Mucosa of stomach (tissue), 1 donor: ENCODE data around the gene OLFML1.
A peak's percentile ranks its signal among the peaks of the same experiment; 100 is the strongest.

ENCODE experiments used
- H3K27me3 ChIP-seq: one replicate; pipeline ENCODE4 v1.7.0; 2013; ENCODE audit warnings: mild to moderate bottlenecking, low read length; ENCODE audit not compliant: control insufficient read depth, insufficient read depth
- H3K36me3 ChIP-seq: one replicate; pipeline ENCODE4 v1.7.0; 2013; ENCODE audit warnings: low read length; ENCODE audit not compliant: control insufficient read depth, insufficient read depth
- H3K4me1 ChIP-seq: one replicate; pipeline ENCODE4 v1.7.0; 2013; ENCODE audit warnings: mild to moderate bottlenecking, low read length; ENCODE audit not compliant: control insufficient read depth, insufficient read depth
- H3K4me3 ChIP-seq: one replicate; pipeline ENCODE4 v1.7.0; 2013; ENCODE audit warnings: low read length
- H3K9ac ChIP-seq: one replicate; pipeline ENCODE4 v1.7.0; 2013; ENCODE audit warnings: mild to moderate bottlenecking, low read length, moderate library complexity
- H3K9me3 ChIP-seq: one replicate; pipeline ENCODE4 v1.7.0; 2013; ENCODE audit warnings: mild to moderate bottlenecking, low read length, moderate library complexity; ENCODE audit not compliant: control insufficient read depth
- donor health status: Pancreatic carcinoma.

The OLFML1 gene

GRCh38 chr11:7499081-7499480 lies 13.8 kb downstream of the OLFML1 start:
- Histone ChIP-seq H3K27me3 (no peaks in the 10 kb centered on the region), H3K4me1 (peaks cover 6% of the 10 kb centered on the region), H3K9ac (no peak overlapping the region), H3K4me3 (no peak overlapping the region), H3K36me3 (no peaks in the 10 kb centered on the region), H3K9me3 (no peaks in the 10 kb centered on the region)

DNA sequence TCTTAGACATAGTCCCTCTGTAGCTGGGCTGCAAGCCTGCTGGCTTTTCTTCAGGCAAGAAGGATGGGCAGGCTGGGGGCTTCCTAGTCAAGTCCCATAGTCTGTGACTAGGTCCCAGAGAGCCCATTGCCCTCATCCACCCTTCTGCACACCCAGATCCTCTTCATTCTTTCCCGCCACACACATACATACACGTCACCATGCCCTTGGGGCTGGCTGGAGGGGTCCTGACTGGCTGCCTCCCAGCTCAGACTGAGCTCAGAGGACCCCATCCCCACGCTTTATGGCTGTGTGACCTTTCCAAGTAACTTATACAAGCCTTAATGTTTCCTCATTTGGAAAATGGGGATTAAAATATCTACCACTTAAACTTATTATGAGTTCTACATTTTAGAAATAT lies 14.9 kb downstream of the OLFML1 start:
- no peaks in the 10 kb centered on the region for H3K27me3 ChIP-seq
- no peak overlapping the region for H3K9ac ChIP-seq
- H3K4me3 ChIP-seq: no peak overlapping the region
- H3K36me3 ChIP-seq: no peaks in the 10 kb centered on the region
- H3K4me1 ChIP-seq: no peaks in the 10 kb centered on the region
- H3K9me3 ChIP-seq: no peaks in the 10 kb centered on the region

DNA sequence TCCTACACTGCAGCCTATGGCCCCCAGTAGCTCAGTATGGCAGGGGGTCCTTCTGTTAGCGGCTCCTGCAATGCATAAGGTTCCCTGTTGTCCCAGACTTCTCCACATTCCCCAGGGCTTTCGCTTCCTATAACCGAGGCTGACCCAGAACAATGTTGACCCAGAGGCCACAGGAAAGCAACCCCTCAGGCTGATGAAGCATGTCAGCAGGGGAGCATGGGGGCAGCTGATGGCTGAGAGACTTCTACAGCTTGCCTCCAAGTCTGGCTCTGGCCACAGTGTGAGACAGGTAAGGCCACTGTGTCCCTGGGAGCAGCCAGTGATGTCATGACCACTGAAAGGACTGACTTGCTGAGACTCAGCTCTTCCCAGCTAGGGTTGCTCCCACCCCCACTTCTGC lies 15.9 kb downstream of the OLFML1 start:
- no peak overlapping the region for H3K4me3 ChIP-seq
- no peaks in the 10 kb centered on the region for H3K27me3 ChIP-seq
- no peak overlapping the region for H3K9ac ChIP-seq
- no peaks in the 10 kb centered on the region for H3K4me1 ChIP-seq
- no peaks in the 10 kb centered on the region for H3K36me3 ChIP-seq
- no peaks in the 10 kb centered on the region for H3K9me3 ChIP-seq

DNA sequence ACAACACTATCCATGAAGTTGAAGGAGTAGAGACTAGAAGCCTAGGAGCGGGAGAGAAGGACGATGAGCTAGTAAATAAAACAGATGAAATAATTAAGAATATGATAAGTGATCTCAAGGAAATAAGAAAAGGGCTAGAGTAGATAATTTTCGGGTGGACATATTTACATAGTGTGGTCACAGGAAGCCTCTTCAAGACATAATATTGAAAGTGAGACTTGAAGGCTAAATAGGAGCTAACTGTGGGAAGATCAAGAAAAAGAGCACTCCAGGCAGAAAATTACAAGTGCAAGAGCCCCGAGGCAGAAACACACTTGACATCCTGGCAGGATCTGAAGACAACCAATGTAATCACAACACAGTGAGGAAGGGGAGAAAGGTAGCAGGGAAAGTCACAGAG lies 16.6 kb downstream of the OLFML1 start:
- no peaks in the 10 kb centered on the region for H3K36me3 ChIP-seq

DNA sequence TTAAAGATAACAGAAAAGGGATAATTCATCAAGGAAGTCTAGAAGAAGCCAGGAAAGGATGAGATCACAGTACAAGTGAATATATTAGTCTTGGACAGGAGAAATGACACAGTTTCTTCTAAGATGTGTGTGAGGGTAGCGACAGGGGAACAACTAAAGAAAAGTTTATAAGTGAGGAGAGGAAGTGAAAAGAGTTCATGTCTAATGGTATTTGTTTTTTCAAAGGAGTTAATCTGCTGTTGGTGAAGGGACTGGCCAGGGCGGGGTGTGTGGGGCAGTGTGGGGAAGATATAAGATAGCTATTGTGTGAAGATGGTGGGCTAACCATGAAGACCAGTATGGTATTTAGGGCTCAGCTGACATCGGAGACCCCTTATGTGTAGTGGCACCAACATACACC lies 20.9 kb downstream of the OLFML1 start:
- Histone ChIP-seq H3K4me3 (no peak overlapping the region), H3K4me1 (peaks cover under 1% of the 10 kb centered on the region), H3K9me3 (no peaks in the 10 kb centered on the region), H3K27me3 (no peaks in the 10 kb centered on the region), H3K36me3 (no peaks in the 10 kb centered on the region), H3K9ac (no peak overlapping the region)

More for the DNA sequence above, 16.6 kb downstream of the OLFML1 start:
- H3K4me1 ChIP-seq: no peaks in the 10 kb centered on the region
- H3K4me3 ChIP-seq: no peak overlapping the region
- H3K27me3 ChIP-seq: no peaks in the 10 kb centered on the region
- H3K9me3 ChIP-seq: no peaks in the 10 kb centered on the region
- no peak overlapping the region for H3K9ac ChIP-seq

- Histone ChIP-seq H3K9me3 (no peaks in the 10 kb centered on the region), H3K4me3 (no peak overlapping the region), H3K27me3 (no peaks in the 10 kb centered on the region), H3K4me1 (peaks cover 19% of the 10 kb centered on the region), H3K36me3 (no peaks in the 10 kb centered on the region), H3K9ac (no peak overlapping the region)
Observed at GRCh38 chr11:7508087-7508486, 22.8 kb downstream of the OLFML1 start.

GRCh38 chr11:7509966-7510365 lies 24.7 kb downstream of the OLFML1 start:
- Histone ChIP-seq H3K9me3 (no peaks in the 10 kb centered on the region), H3K27me3 (peaks cover 4% of the 10 kb centered on the region), H3K9ac (no peak overlapping the region), H3K36me3 (no peaks in the 10 kb centered on the region), H3K4me1 (peaks cover 24% of the 10 kb centered on the region), H3K4me3 (no peak overlapping the region)

GRCh38 chr11:7511401-7511800 lies 26.1 kb downstream of the OLFML1 start:
- Histone ChIP-seq H3K4me1 (peaks cover 24% of the 10 kb centered on the region), H3K9ac (no peak overlapping the region), H3K4me3 (no peak overlapping the region)

DNA sequence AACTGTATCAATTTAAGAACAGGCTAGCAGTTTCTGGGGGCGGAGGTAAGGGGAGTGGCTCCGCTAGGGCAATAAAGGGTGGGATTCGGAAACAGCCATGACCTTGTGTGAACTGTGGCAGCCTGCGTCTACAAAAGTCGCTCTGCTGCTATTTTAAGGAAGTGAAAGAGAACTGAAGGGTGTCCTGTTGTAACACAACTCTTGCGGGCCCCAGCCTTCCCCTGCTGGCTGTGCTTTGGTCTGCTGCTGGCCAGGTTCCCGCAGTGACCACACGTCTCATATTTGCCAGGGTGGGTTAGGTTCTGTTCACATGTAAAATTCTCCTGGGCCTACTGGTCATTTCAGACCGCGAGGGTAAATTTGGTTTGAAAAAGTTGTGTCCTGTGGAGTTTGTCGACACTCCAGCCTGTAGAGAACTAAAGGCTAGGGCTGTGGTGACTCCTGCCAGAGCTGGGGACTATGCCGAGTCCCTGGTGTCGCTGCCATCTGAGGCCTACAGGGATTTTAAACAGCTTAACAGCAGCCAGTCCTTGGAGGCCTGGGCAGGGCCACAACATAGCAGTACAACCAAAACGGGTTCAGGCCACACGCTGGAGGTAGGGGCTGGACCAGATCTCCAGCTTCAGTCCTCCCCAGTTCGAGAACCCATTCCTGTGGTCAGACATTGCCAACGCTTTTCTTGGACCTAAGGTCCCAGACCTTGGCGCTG lies 27.4 kb downstream of the OLFML1 start:
- no peaks in the 10 kb centered on the region for H3K36me3 ChIP-seq
- peaks cover 24% of the 10 kb centered on the region for H3K4me1 ChIP-seq
- H3K4me3 ChIP-seq: peak overlapping the region; percentile 93
- H3K27me3 ChIP-seq: peaks cover 4% of the 10 kb centered on the region
- H3K9ac ChIP-seq: peak overlapping the region; percentile 79
- H3K9me3 ChIP-seq: no peaks in the 10 kb centered on the region

More at GRCh38 chr11:7511401-7511800, 26.1 kb downstream of the OLFML1 start:
- Histone ChIP-seq H3K9me3 (no peaks in the 10 kb centered on the region), H3K36me3 (no peaks in the 10 kb centered on the region), H3K27me3 (peaks cover 4% of the 10 kb centered on the region)

DNA sequence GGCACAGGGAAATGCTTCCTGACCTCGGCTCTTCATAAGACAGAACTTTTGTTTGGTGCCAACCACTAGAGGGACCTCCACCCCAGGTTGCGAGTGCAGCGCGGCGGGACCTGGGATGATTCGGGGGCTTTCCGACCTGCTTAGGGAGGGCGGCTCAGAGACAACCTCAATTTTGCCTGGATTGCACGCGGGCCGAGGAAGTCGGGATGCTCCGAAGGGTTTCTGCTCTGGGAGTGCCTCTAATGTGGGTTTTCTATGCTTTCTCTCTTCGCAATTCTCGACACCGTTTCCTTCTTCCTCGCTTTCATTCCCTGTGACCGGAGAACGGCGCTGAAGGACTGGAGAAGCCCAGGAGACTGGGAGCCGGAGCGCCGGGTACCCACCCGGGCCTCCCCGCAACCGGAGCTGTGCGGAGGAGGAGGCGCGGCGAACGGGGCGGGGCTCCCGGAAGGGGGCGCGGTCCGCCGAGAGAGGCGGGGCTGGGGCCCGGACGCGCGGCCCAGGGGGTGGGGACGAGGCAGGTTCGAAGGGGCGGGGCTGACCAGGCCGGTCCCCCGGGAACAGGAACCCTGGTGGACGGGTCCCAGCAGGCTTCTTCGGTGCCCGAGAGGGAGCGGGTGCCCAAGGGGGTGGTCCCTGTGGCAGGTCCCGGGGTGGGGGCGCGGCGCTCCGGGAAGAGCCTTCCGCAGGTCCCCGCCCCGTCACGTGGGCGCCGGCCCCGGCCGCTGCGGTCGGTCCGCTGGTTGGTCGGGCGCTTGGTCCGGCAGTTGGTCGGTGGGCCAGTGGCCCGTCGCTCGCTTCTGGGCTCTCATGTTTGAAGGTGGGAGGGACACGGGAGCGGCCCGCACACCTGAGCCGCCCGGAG lies 28.2 kb downstream of the OLFML1 start, which contains the start of gene PPFIBP2:
Gene PPFIBP2 (plus strand): TSS at position 766 of the 865 bp plus-strand sequence. CDS start 35,477 bp downstream, outside the sequence.
- Histone ChIP-seq H3K4me3 (peak within 1 kb of the TSS; percentile 93), H3K27me3 (peaks cover 4% of the 10 kb centered on the region), H3K9ac (peak within 1 kb of the TSS; percentile 79)

GRCh38 chr11:7514099-7514591 lies 28.8 kb downstream of the OLFML1 start:
- H3K9me3 ChIP-seq: no peaks in the 10 kb centered on the region
- H3K4me3 ChIP-seq: peak overlapping the region; percentile 93
- H3K27me3 ChIP-seq: peaks cover 4% of the 10 kb centered on the region
- peak overlapping the region; percentile 79 for H3K9ac ChIP-seq
- H3K36me3 ChIP-seq: no peaks in the 10 kb centered on the region
- H3K4me1 ChIP-seq: peaks cover 24% of the 10 kb centered on the region

More for the DNA sequence above, 28.2 kb downstream of the OLFML1 start, which contains the start of gene PPFIBP2:
- peaks cover 24% of the 10 kb centered on the region for H3K4me1 ChIP-seq
- no peaks in the 10 kb centered on the region for H3K36me3 ChIP-seq
- no peaks in the 10 kb centered on the region for H3K9me3 ChIP-seq

GRCh38 chr11:7515447-7515886 lies 30.2 kb downstream of the OLFML1 start:
- H3K27me3 ChIP-seq: peaks cover 4% of the 10 kb centered on the region
- H3K4me1 ChIP-seq: peaks cover 24% of the 10 kb centered on the region
- no peak overlapping the region for H3K4me3 ChIP-seq
- no peak overlapping the region for H3K9ac ChIP-seq
- no peaks in the 10 kb centered on the region for H3K36me3 ChIP-seq
- H3K9me3 ChIP-seq: no peaks in the 10 kb centered on the region
